Mesenchymal stem cell (in vitro differentiated cells and primary cell): Measurements from ENCODE around the gene NAV2.

Source experiments
- DNase-seq: peaks from one replicate; pipeline ENCODE4 v3.0.0-alpha.2; 2013
- H2AFZ ChIP-seq: one replicate; pipeline ENCODE4 v1.6.1; 2013; ENCODE audit warnings: low read depth, mild to moderate bottlenecking, control low read depth, inconsistent platforms, low read length, moderate library complexity
- H2AK5ac ChIP-seq: 2 replicates; pipeline ENCODE4 v1.6.1; 2013; ENCODE audit warnings: low read length, moderate library complexity, mild to moderate bottlenecking, inconsistent platforms; ENCODE audit not compliant: severe bottlenecking
- H2BK120ac ChIP-seq: one replicate; pipeline ENCODE4 v1.6.1; 2013; ENCODE audit warnings: low read depth, mild to moderate bottlenecking, inconsistent platforms, low read length, moderate library complexity
- H2BK12ac ChIP-seq, 2 experiments: one replicate each; pipeline ENCODE4 v1.6.1; 2013; ENCODE audit warnings: inconsistent platforms in 2 of 2, low read length in 2 of 2, mild to moderate bottlenecking in 2 of 2, moderate library complexity in 2 of 2, control low read depth in 1 of 2
- H2BK15ac ChIP-seq: one replicate; pipeline ENCODE4 v1.6.1; 2013; ENCODE audit warnings: mild to moderate bottlenecking, low read depth, inconsistent platforms; ENCODE audit not compliant: poor library complexity, severe bottlenecking
- H2BK5ac ChIP-seq: 2 replicates; pipeline ENCODE4 v1.6.1; 2013; ENCODE audit warnings: low read depth, mild to moderate bottlenecking, low read length, control low read depth, inconsistent platforms; ENCODE audit not compliant: poor library complexity, severe bottlenecking
- H3K14ac ChIP-seq, 2 experiments: one replicate each; pipeline ENCODE4 v1.6.1; 2013; ENCODE audit warnings: inconsistent platforms in 2 of 2, low read length in 2 of 2, control low read depth in 1 of 2, mild to moderate bottlenecking in 1 of 2, moderate library complexity in 1 of 2
- H3K18ac ChIP-seq, 2 experiments: one replicate each; pipeline ENCODE4 v1.6.1; 2013; ENCODE audit warnings: inconsistent platforms in 2 of 2, low read length in 2 of 2, control low read depth in 1 of 2, low read depth in 1 of 2, mild to moderate bottlenecking in 1 of 2
- H3K23ac ChIP-seq, 2 experiments: one replicate each; pipeline ENCODE4 v1.6.1; 2013; ENCODE audit warnings: inconsistent platforms in 2 of 2, low read length in 2 of 2, mild to moderate bottlenecking in 2 of 2, moderate library complexity in 2 of 2, control low read depth in 1 of 2
- H3K27ac ChIP-seq: 2 replicates; pipeline ENCODE4 v1.5.1; 2013; ENCODE audit warnings: mild to moderate bottlenecking, moderate library complexity, low read length, control low read depth, inconsistent platforms; ENCODE audit not compliant: poor library complexity, severe bottlenecking
- H3K27me3 ChIP-seq, 2 experiments: 2 replicates each; pipeline versions ENCODE4 v1.6.1 to v1.7.0; 2013; ENCODE audit warnings: low read length in 2 of 2, mild to moderate bottlenecking in 2 of 2, moderate library complexity in 2 of 2, control low read depth in 1 of 2, inconsistent platforms in 1 of 2; ENCODE audit not compliant: control insufficient read depth in 1 of 2, insufficient read depth in 1 of 2
- H3K36me3 ChIP-seq, 2 experiments: 2 replicates each; pipeline versions ENCODE4 v1.6.1 to v1.7.0; 2013; ENCODE audit warnings: low read length in 2 of 2, control low read depth in 1 of 2, inconsistent platforms in 1 of 2, low read depth in 1 of 2, mild to moderate bottlenecking in 1 of 2; ENCODE audit not compliant: insufficient read depth in 2 of 2, control insufficient read depth in 1 of 2
- H3K4ac ChIP-seq, 2 experiments: one replicate each; pipeline ENCODE4 v1.6.1; 2013; ENCODE audit warnings: inconsistent platforms in 2 of 2, low read length in 2 of 2, mild to moderate bottlenecking in 2 of 2, moderate library complexity in 2 of 2, control low read depth in 1 of 2, low read depth in 1 of 2
- H3K4me1 ChIP-seq: 2 replicates; pipeline ENCODE4 v1.6.1; 2013; ENCODE audit warnings: low read depth, low read length, control low read depth; ENCODE audit not compliant: control insufficient read depth, insufficient read depth
- H3K4me2 ChIP-seq: 2 replicates; pipeline ENCODE4 v1.6.1; 2013; ENCODE audit warnings: low read length, mild to moderate bottlenecking, inconsistent platforms; ENCODE audit not compliant: poor library complexity, severe bottlenecking
- H3K4me3 ChIP-seq, 2 experiments: 2 replicates each; pipeline versions ENCODE4 v1.5.1 to v1.7.0; 2013; ENCODE audit warnings: low read length in 2 of 2, mild to moderate bottlenecking in 2 of 2, control low read depth in 1 of 2, low read depth in 1 of 2; ENCODE audit not compliant: insufficient read depth in 1 of 2
- H3K79me1 ChIP-seq: replicated peaks from 2 replicates; pipeline ENCODE4 v1.6.1; 2013; ENCODE audit warnings: mild to moderate bottlenecking, control low read depth, low read length, inconsistent platforms; ENCODE audit not compliant: poor library complexity, severe bottlenecking
- H3K9ac ChIP-seq: 2 replicates; pipeline ENCODE4 v1.7.0; 2013; ENCODE audit warnings: mild to moderate bottlenecking, low read length, moderate library complexity
- H3K9me3 ChIP-seq: 2 replicates; pipeline ENCODE4 v1.7.0; 2013; ENCODE audit warnings: mild to moderate bottlenecking, low read length; ENCODE audit not compliant: control insufficient read depth
- H4K8ac ChIP-seq: one replicate; pipeline ENCODE4 v1.6.1; 2013; ENCODE audit warnings: inconsistent platforms, mild to moderate bottlenecking, low read length, moderate library complexity
- H4K91ac ChIP-seq: one replicate; pipeline ENCODE4 v1.6.1; 2013; ENCODE audit warnings: mild to moderate bottlenecking, low read length, inconsistent platforms
- WGBS: methylation state at CpG from one replicate; pipeline ENCODE4 v1.1.7; 2013; ENCODE audit warnings: mixed read lengths; 5-methylcytosine and 5-hydroxymethylcytosine counted together

The NAV2 gene

GRCh38 chr11:20067665-20068064, 355.0 kb downstream of the NAV2 start:
- Histone ChIP-seq H3K27me3 (no peaks in the 10 kb centered on the region), H3K27ac (no peak overlapping the region), H3K4me2 (no peak overlapping the region), H3K23ac (no peak overlapping the region), H3K18ac (no peak overlapping the region), H4K8ac (no peak overlapping the region), H3K9me3 (no peaks in the 10 kb centered on the region), H2BK120ac (no peak overlapping the region), H3K9ac (no peak overlapping the region), H4K91ac (no peak overlapping the region), H2BK5ac (no peak overlapping the region), H2AFZ (no peak overlapping the region), H3K4me3 (no peak overlapping the region), H2AK5ac (no peak overlapping the region), H3K14ac (no peak overlapping the region), H2BK12ac (no peak overlapping the region), H3K36me3 (peaks cover 13 to 81% of the 10 kb centered on the region in 2 experiments), H2BK15ac (no peak overlapping the region), H3K4me1 (peaks cover 2% of the 10 kb centered on the region), H3K79me1 (peaks cover 2% of the 10 kb centered on the region), H3K4ac (no peak overlapping the region)
- DNase-seq = no peak
- 100% methylated on average over 2 of the region's 2 CpGs for WGBS

GRCh38 chr11:20068691-20069090, 356.1 kb downstream of the NAV2 start:
- Histone ChIP-seq H2AFZ (no peak overlapping the region), H3K18ac (no peak overlapping the region), H3K4me2 (no peak overlapping the region), H3K9ac (no peak overlapping the region), H3K23ac (peak overlapping the region in 1 of 2 experiments; percentile 26), H3K79me1 (peaks cover 2% of the 10 kb centered on the region), H2AK5ac (no peak overlapping the region), H3K27ac (no peak overlapping the region), H3K36me3 (peaks cover 13 to 74% of the 10 kb centered on the region in 2 experiments), H2BK120ac (no peak overlapping the region), H3K9me3 (no peaks in the 10 kb centered on the region), H4K8ac (no peak overlapping the region), H2BK15ac (no peak overlapping the region), H3K4ac (no peak overlapping the region), H3K4me1 (peaks cover 2% of the 10 kb centered on the region), H3K27me3 (no peaks in the 10 kb centered on the region), H2BK5ac (no peak overlapping the region), H4K91ac (no peak overlapping the region), H2BK12ac (no peak overlapping the region), H3K14ac (no peak overlapping the region), H3K4me3 (no peak overlapping the region)
- 95% methylated on average over 2 of the region's 2 CpGs for WGBS
- DNase-seq = no peak

- H3K18ac ChIP-seq = no peak overlapping the region
- H3K36me3 ChIP-seq = peaks cover 7 to 62% of the 10 kb centered on the region in 2 experiments
- no peak overlapping the region for H3K4me2 ChIP-seq
Measured at GRCh38 chr11:20070459-20070858, 357.8 kb downstream of the NAV2 start.

GRCh38 chr11:20075627-20076026, 363.0 kb downstream of the NAV2 start:
- 87% methylated on average over 4 of the region's 4 CpGs for WGBS
- H3K9ac ChIP-seq = no peak overlapping the region
- H3K27ac ChIP-seq = no peak overlapping the region
- H3K79me1 ChIP-seq = no peaks in the 10 kb centered on the region
- no peak overlapping the region for H3K18ac ChIP-seq
- no peak overlapping the region for H3K4me3 ChIP-seq
- H2AK5ac ChIP-seq = no peak overlapping the region
- H2BK120ac ChIP-seq = no peak overlapping the region
- DNase-seq = no peak
- no peaks in the 10 kb centered on the region for H3K9me3 ChIP-seq
- H3K27me3 ChIP-seq = no peaks in the 10 kb centered on the region
- H3K23ac ChIP-seq = no peak overlapping the region
- no peak overlapping the region for H2AFZ ChIP-seq
- H3K14ac ChIP-seq = no peak overlapping the region
- H3K4me2 ChIP-seq = no peak overlapping the region
- no peak overlapping the region for H2BK5ac ChIP-seq
- H3K4ac ChIP-seq = no peak overlapping the region
- no peak overlapping the region for H2BK15ac ChIP-seq
- H4K8ac ChIP-seq = no peak overlapping the region
- no peak overlapping the region for H2BK12ac ChIP-seq
- peaks cover 13 to 65% of the 10 kb centered on the region in 2 experiments for H3K36me3 ChIP-seq
- no peaks in the 10 kb centered on the region for H3K4me1 ChIP-seq
- H4K91ac ChIP-seq = no peak overlapping the region

More at GRCh38 chr11:20070459-20070858, 357.8 kb downstream of the NAV2 start:
- Histone ChIP-seq H3K4me3 (no peak overlapping the region), H3K9ac (no peak overlapping the region), H2BK120ac (no peak overlapping the region), H3K4ac (no peak overlapping the region), H2AK5ac (no peak overlapping the region), H4K8ac (no peak overlapping the region), H2BK12ac (no peak overlapping the region), H3K4me1 (peaks cover 2% of the 10 kb centered on the region), H3K14ac (no peak overlapping the region), H3K27me3 (no peaks in the 10 kb centered on the region), H3K9me3 (no peaks in the 10 kb centered on the region), H2BK5ac (no peak overlapping the region), H3K79me1 (no peaks in the 10 kb centered on the region), H2AFZ (no peak overlapping the region), H3K27ac (no peak overlapping the region), H3K23ac (no peak overlapping the region), H4K91ac (no peak overlapping the region), H2BK15ac (no peak overlapping the region)
- DNase-seq = no peak
- 72% methylated on average over 3 of the region's 3 CpGs for WGBS
